Upper lobe of left lung (tissue), 4 donors: ENCODE measurements around the gene ZNF627.

ENCODE experiments used
- EP300 ChIP-seq, 4 donors: sonication (generic); formaldehyde crosslinking; IDR thresholded peaks; one replicate each; pipeline ENCODE4 v1.5.1; 2017; ENCODE audit warnings: antibody characterized with exemption in 4 of 4, control low read depth in 2 of 4
- TF ChIP-seq, protein P1 (sequence below), 6 experiments: fragments of 450-650 bp in 4 of 6; fragments of 200-600 bp in 2 of 6; sonication (generic) in 2 of 6; IDR thresholded peaks; one replicate each; pipeline ENCODE4 v1.5.1; 2016 to 2019; ENCODE audit warnings: antibody characterized with exemption in 6 of 6

DNA sequence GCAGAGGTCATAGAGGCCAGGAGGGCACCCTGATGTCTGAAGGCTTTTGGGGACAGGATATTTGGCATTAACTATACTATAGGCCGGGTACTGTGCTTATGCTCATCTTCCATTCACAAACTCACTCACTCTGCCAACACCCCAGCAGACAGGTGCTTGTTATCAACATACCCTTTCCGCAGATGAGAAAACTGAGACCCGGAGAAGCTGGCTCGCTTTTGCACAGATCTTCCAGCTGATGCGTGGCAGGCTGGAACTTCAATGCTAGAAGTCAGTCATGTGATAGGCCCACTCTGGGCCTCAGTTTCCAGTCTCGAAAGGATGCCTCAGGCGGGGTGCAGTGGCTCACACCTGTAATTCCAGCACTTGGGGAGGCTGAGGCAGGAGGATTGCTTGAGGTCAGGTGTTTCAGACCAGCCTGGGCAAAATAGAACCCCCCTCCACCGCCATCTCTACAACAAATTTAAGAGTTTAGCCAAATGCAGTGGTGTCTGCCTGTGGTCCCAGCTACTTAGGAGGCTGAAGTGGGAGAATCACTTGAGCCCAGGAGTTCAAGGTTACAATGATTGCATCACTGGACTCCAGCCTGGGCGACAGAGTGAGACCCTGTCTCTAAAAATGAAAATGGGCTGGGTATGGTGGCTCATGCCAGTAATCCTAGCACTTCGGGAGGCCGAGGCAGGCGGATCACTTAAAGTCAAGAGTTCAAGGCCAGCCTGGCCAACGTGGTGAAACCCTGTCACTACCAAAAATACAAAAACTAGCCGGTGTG, 49.2 kb upstream of the ZNF627 start:
- TF ChIP-seq, protein P1, sequence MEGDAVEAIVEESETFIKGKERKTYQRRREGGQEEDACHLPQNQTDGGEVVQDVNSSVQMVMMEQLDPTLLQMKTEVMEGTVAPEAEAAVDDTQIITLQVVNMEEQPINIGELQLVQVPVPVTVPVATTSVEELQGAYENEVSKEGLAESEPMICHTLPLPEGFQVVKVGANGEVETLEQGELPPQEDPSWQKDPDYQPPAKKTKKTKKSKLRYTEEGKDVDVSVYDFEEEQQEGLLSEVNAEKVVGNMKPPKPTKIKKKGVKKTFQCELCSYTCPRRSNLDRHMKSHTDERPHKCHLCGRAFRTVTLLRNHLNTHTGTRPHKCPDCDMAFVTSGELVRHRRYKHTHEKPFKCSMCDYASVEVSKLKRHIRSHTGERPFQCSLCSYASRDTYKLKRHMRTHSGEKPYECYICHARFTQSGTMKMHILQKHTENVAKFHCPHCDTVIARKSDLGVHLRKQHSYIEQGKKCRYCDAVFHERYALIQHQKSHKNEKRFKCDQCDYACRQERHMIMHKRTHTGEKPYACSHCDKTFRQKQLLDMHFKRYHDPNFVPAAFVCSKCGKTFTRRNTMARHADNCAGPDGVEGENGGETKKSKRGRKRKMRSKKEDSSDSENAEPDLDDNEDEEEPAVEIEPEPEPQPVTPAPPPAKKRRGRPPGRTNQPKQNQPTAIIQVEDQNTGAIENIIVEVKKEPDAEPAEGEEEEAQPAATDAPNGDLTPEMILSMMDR (IDR thresholded peaks at IDR 0.05), result no peak
- no peak for TF ChIP-seq EP300 (IDR thresholded peaks at IDR 0.05)
